PC-9 (cell line): ENCODE results near the gene ZNF98.

Experiments
- EZH2 ChIP-seq: fragments of 200-600 bp; sonication (generic); IDR thresholded peaks from 2 replicates; pipeline ENCODE4 v1.8.0; 2017; ENCODE audit warnings: antibody characterized with exemption, low read depth
- TF ChIP-seq, protein P1 (sequence below): fragments of 200-600 bp; sonication (generic); conservative IDR thresholded peaks from 2 replicates; pipeline ENCODE4 v1.6.1; 2017; ENCODE audit warnings: mixed run types, antibody characterized with exemption, mild to moderate bottlenecking, moderate library complexity

DNA sequence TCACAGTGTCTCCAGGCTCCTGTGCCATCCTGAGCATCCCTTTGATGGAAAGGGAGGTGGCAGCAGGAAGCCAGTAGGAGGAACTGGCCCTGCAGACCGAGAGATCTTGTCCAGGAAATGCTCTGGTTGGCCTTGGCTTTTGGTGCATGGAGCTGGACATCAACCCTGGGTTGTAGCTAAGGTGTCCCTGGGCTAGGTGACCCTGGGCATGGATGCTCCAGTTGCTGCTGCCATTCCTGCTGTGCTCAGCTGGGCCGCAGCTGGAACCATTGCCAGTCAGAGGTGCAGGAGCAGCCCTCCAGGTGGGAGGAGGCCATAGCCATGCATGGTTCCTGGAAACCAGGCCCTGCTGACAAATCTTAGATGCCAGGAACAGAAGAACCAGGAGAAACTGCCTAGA, 67.5 kb downstream of the ZNF98 start:
- TF ChIP-seq, protein P1, sequence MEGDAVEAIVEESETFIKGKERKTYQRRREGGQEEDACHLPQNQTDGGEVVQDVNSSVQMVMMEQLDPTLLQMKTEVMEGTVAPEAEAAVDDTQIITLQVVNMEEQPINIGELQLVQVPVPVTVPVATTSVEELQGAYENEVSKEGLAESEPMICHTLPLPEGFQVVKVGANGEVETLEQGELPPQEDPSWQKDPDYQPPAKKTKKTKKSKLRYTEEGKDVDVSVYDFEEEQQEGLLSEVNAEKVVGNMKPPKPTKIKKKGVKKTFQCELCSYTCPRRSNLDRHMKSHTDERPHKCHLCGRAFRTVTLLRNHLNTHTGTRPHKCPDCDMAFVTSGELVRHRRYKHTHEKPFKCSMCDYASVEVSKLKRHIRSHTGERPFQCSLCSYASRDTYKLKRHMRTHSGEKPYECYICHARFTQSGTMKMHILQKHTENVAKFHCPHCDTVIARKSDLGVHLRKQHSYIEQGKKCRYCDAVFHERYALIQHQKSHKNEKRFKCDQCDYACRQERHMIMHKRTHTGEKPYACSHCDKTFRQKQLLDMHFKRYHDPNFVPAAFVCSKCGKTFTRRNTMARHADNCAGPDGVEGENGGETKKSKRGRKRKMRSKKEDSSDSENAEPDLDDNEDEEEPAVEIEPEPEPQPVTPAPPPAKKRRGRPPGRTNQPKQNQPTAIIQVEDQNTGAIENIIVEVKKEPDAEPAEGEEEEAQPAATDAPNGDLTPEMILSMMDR = no peak
- TF ChIP-seq EZH2 = no peak
